K562 (cell line): ENCODE data around the gene OGFR. TPM values are rescaled to one million over a fixed set of nuclear protein-coding genes. Genes with fewer than 3 reads are reported as not detected.

Experiments used
- ARHGAP35 ChIP-seq: fragments of 450-650 bp; IDR thresholded peaks from 2 replicates; pipeline ENCODE4 v1.6.1; 2018; ENCODE audit not compliant: partially characterized antibody
- C11orf30 ChIP-seq: fragments of 450-650 bp; IDR thresholded peaks from 2 replicates; pipeline ENCODE4 v1.6.1; 2016; ENCODE audit warnings: low read depth, mild to moderate bottlenecking
- CTBP1 ChIP-seq: fragments of 450-650 bp; IDR thresholded peaks from 2 replicates; pipeline ENCODE4 v1.6.1; 2016; ENCODE audit warnings: borderline replicate concordance
- GATAD2A ChIP-seq: fragments of 450-650 bp; IDR thresholded peaks from 2 replicates; pipeline ENCODE4 v1.6.1; 2017
- HMBOX1 ChIP-seq: sonication (generic); IDR thresholded peaks from 2 replicates; pipeline ENCODE4 v1.6.1; 2016
- IFI16 ChIP-seq: fragments of 250-450 bp; sonication (Bioruptor Pico); IDR thresholded peaks from 2 replicates; pipeline ENCODE4 v2.1.2; 2022; ENCODE audit warnings: mild to moderate bottlenecking, inconsistent platforms
- MTA1 ChIP-seq: fragments of 450-650 bp; IDR thresholded peaks from 2 replicates; pipeline ENCODE4 v1.6.1; 2017; ENCODE audit warnings: borderline replicate concordance
- PHF20 ChIP-seq: fragments of 450-650 bp; IDR thresholded peaks from 2 replicates; pipeline ENCODE4 v1.6.1; 2018; ENCODE audit not compliant: partially characterized antibody
- RAD51 ChIP-seq: fragments of 450-650 bp; IDR thresholded peaks from 2 replicates; pipeline ENCODE4 v1.7.1; 2016; ENCODE audit warnings: low read depth, mild to moderate bottlenecking, borderline replicate concordance
- RBM15 ChIP-seq: fragments of 200-400 bp; formaldehyde crosslinking; IDR thresholded peaks from 2 replicates; pipeline ENCODE4 v1.6.1; 2018; ENCODE audit warnings: mild to moderate bottlenecking, low read length, moderate library complexity; ENCODE audit not compliant: insufficient read depth
- SIX5 ChIP-seq, 2 experiments: IDR thresholded peaks; 2 replicates each; pipeline ENCODE4 v1.6.1; 2011; ENCODE audit warnings: low read length in 2 of 2, borderline replicate concordance in 1 of 2, low read depth in 1 of 2, mild to moderate bottlenecking in 1 of 2, moderate library complexity in 1 of 2; ENCODE audit not compliant: insufficient read depth in 1 of 2
- SP1 ChIP-seq: sonication (generic); formaldehyde crosslinking; IDR thresholded peaks from 2 replicates; pipeline ENCODE4 v1.8.1; 2022; ENCODE audit warnings: mild to moderate bottlenecking, missing genetic modification reagents
- ZFP30 ChIP-seq: fragments of 250-450 bp; sonication (Bioruptor Pico); IDR thresholded peaks from 2 replicates; pipeline ENCODE4 v1.8.0; 2022; ENCODE audit warnings: moderate library complexity, mild to moderate bottlenecking, inconsistent platforms, borderline replicate concordance
- ZNF121 ChIP-seq: sonication (generic); formaldehyde crosslinking; conservative IDR thresholded peaks from 2 replicates; pipeline ENCODE4 v1.8.0; 2022; ENCODE audit warnings: missing genetic modification reagents
- ZNF318 ChIP-seq, 2 experiments: fragments of 450-650 bp; IDR thresholded peaks; 2 replicates each; pipeline ENCODE4 v1.6.1; 2016; ENCODE audit warnings: mild to moderate bottlenecking in 2 of 2, borderline replicate concordance in 1 of 2, low read depth in 1 of 2, moderate library complexity in 1 of 2
- ZNF384 ChIP-seq: IDR thresholded peaks from 2 replicates; pipeline ENCODE4 v1.6.1; 2012; ENCODE audit warnings: low read depth, low read length, improper control_type of control experiment
- ZNF79 ChIP-seq: fragments of 250-450 bp; sonication (Bioruptor Pico); IDR thresholded peaks from 2 replicates; pipeline ENCODE4 v1.4.0; 2020; ENCODE audit warnings: low read depth, mild to moderate bottlenecking, moderate library complexity
- polyA plus RNA-seq, 8 experiments: library from polyadenylated mRNA; depleted of rRNA in 4 of 8; stranded (reverse) in 5 of 8; unstranded in 3 of 8; fragments of >200 nt; fragmentation: Nextera tagmentation in 2 of 8; fragmentation: Illumina TruSeq in 1 of 8; extraction: Ambion mirVana in 2 of 8; extraction: Trizol in 1 of 8; gene quantifications; 2 replicates each; pipeline versions ENCODE4 v1.2.1 to v1.2.3, GENCODE V29; 2011 to 2014; ENCODE audit warnings: inconsistent platforms in 1 of 8, missing spikeins in 1 of 8
- total RNA-seq, 7 experiments: library from RNA; depleted of rRNA in 6 of 7; stranded (reverse); fragments of >200 nt in 6 of 7; fragmentation: Illumina TruSeq in 2 of 7; extraction: Trizol in 2 of 7; gene quantifications; 2 replicates each; pipeline versions ENCODE4 v1.2.1 to v1.2.3, GENCODE V29; 2011 to 2021; ENCODE audit warnings: low replicate concordance in 1 of 7
- TF ChIP-seq, protein P1 (sequence below): fragments of 250-450 bp; sonication (Bioruptor Pico); IDR thresholded peaks from 2 replicates; pipeline ENCODE4 v1.5.0; 2020; ENCODE audit warnings: mild to moderate bottlenecking

OGFR gene
- total and polyA plus RNA-seq, 9 of the 15 experiments (the other 6 are each of a cell fraction or from before 2014, with no cell fraction given), result 0.39 to 56.3 (median 17.5) TPM

- no peak for TF ChIP-seq ZNF79 (CRISPR knock-in tag)
- TF ChIP-seq PHF20, result no peak
- no peak for TF ChIP-seq ARHGAP35
- TF ChIP-seq ZNF384, result peak; percentile 56
- no peak for TF ChIP-seq C11orf30
- peak; percentile 98 for TF ChIP-seq ZNF121 (CRISPR knock-in tag)
- no peak for TF ChIP-seq MTA1
- TF ChIP-seq CTBP1, result peak; percentile 58
- no peak for TF ChIP-seq IFI16
- no peak for TF ChIP-seq RAD51
- TF ChIP-seq HMBOX1, result no peak
- no peak for TF ChIP-seq SIX5 (IDR thresholded peaks at IDR 0.05; ENCODE audit: borderline replicate concordance in 1 of 2, insufficient read depth in 1 of 2, low read depth in 1 of 2, low read length in 2 of 2)
- TF ChIP-seq SP1 (CRISPR knock-in tag), result no peak
- TF ChIP-seq, protein P1, sequence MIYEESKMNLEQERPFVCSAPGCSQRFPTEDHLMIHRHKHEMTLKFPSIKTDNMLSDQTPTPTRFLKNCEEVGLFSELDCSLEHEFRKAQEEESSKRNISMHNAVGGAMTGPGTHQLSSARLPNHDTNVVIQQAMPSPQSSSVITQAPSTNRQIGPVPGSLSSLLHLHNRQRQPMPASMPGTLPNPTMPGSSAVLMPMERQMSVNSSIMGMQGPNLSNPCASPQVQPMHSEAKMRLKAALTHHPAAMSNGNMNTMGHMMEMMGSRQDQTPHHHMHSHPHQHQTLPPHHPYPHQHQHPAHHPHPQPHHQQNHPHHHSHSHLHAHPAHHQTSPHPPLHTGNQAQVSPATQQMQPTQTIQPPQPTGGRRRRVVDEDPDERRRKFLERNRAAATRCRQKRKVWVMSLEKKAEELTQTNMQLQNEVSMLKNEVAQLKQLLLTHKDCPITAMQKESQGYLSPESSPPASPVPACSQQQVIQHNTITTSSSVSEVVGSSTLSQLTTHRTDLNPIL, result no peak
- no peak for TF ChIP-seq RBM15
- TF ChIP-seq GATAD2A, result peak; percentile 83; the same call in 1 of the 2 replicates
- no peak for TF ChIP-seq ZNF318 (IDR thresholded peaks at IDR 0.05; ENCODE audit: borderline replicate concordance in 1 of 2, low read depth in 1 of 2)
- TF ChIP-seq ZFP30, result no peak
These were observed 9.4 kb upstream of the OGFR start (continued) for GRCh38 chr20:62795023-62795761.
